Skin of body (tissue), 3 donors: ENCODE measurements around the gene TBRG4. TPM values are rescaled to one million over a fixed set of nuclear protein-coding genes. Genes with fewer than 3 reads are reported as not detected.

ENCODE experiments used
- DNase-seq: peaks from one replicate; lab custom pipeline; 2025; lab: John Stamatoyannopoulos, UW
- small RNA-seq: library from RNA; depleted of rRNA; stranded (forward); fragments of <200 nt; gene quantifications from one replicate; pipeline ENCODE3, GENCODE V24; 2014; ENCODE audit warnings: low replicate concordance
- total RNA-seq: library from RNA; depleted of rRNA; stranded (reverse); fragments of >200 nt; gene quantifications from one replicate; pipeline ENCODE4 v1.2.3, GENCODE V29; 2014

Gene TBRG4
- total RNA-seq, 1 donor from 2014 or later, result 34.1 TPM

GRCh38 chr7:45060295-45060694 is 51.2 kb downstream of the TBRG4 start:
- no peak for DNase-seq

- no peak for DNase-seq
These were observed 53.6 kb downstream of the TBRG4 start for GRCh38 chr7:45057878-45058277.

- no peak for DNase-seq
These were observed 55.8 kb downstream of the TBRG4 start for GRCh38 chr7:45055594-45056219.

DNA sequence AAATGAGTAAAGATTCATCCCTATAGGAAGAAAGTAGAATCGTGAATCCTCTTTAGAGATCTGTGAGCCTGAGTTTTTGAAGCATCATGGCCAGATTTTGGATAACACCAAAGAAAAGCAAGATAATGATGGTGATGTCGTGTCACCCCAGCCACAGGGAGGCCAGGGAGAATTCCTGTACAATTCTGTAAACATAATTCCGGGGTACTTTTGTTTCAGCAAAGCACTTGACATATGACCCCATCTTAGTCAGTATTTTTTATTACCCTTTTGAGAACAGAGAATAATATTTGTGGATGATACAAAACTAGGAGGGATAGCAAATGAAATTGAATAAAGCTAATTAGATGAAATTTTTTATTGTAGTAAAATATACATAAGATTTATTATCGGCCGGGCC is 56.5 kb downstream of the TBRG4 start:
- DNase-seq, result no peak

GRCh38 chr7:45054442-45054841 is 57.1 kb downstream of the TBRG4 start:
- DNase-seq, result no peak

- DNase-seq, result no peak
These were observed 57.6 kb downstream of the TBRG4 start for GRCh38 chr7:45053941-45054340.

GRCh38 chr7:45053401-45053800 is 58.1 kb downstream of the TBRG4 start:
- no peak for DNase-seq

- DNase-seq, result no peak
These were observed 59.5 kb downstream of the TBRG4 start for GRCh38 chr7:45052011-45052410.

DNA sequence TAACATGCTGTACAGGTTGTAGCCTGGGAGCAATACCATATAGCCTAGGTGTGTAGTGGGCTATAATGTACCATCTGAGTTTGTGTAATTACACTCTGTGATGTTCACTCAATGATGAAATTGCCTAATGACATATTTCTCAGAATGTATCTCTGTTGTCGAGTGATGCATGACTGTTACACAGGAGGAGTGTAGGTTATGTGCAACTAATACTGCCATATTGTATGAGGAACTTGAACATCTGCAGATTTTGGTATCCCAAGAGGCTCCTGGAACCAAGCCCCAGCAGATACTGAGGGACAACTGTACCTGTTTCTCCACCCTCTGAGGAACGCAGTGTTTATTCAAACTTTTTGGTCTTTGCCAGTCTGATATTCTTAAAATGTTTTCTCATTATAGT is 61.3 kb downstream of the TBRG4 start:
- no peak for DNase-seq

Small RNA genes within 50 kb of the gene (small RNA-seq; reads per million reads assigned to genes)
- gene SNORA5A (2.8 reads per million, percentile 88 among the genes with 10 or more reads in this experiment), gene SNORA5B (not detected), gene SNORA5C (33.1 reads per million, percentile 95 among the genes with 10 or more reads in this experiment)

Other genes with a start within 250 kb of the TBRG4 start
- 33.6 TPM for gene PURB, start 226.2 kb downstream of the TBRG4 start, total RNA-seq
- gene MYO1G, start 132.7 kb downstream of the TBRG4 start, total RNA-seq, result 2.6 TPM
- 19.7 TPM for gene CCM2, start 111.5 kb downstream of the TBRG4 start, total RNA-seq
- gene NACAD, start 22.7 kb downstream of the TBRG4 start, total RNA-seq, result 1.4 TPM
- 3.5 TPM for gene RAMP3, start 46.1 kb upstream of the TBRG4 start, total RNA-seq